GM12878 (cell line): ENCODE measurements around the gene P3H2. TPM values are rescaled to one million over a fixed set of nuclear protein-coding genes. Genes with fewer than 3 reads are reported as not detected.

ENCODE experiments used
- ATAC-seq: fragments of 200-7000 bp; cut with Tn5 transposase; 3 replicates; pipeline ENCODE4 v1.9.1; 2020; ENCODE audit warnings: mild to moderate bottlenecking, moderate library complexity
- BruUV-seq: library from RNA; stranded (reverse); fragments of 400-500 nt; replicated peaks from 2 replicates; lab custom pipeline; 2021; lab: Mats Ljungman, UMichigan
- CTCF ChIA-PET: fragments of 300-600 bp; sonication (Branson Sonifier 250); formaldehyde crosslinking; extraction: SDS; loops from one replicate; lab custom pipeline; 2021; ENCODE audit warnings: inconsistent platforms; lab: Yijun Ruan, JAX
- POLR2A ChIA-PET: fragments of 350-600 bp; formaldehyde crosslinking; extraction: SDS; loops from one replicate; lab custom pipeline; 2021; ENCODE audit warnings: inconsistent platforms; lab: Charles Lee
- RAD21 ChIA-PET: fragments of 300-600 bp; sonication (Branson Sonifier 250); formaldehyde crosslinking; loops from one replicate; lab custom pipeline; 2023; ENCODE audit warnings: antibody characterized with exemption; ENCODE audit not compliant: unreplicated experiment; lab: Charles Lee
- SMC1A ChIA-PET: fragments of 300-600 bp; sonication (Branson Sonifier 250); formaldehyde crosslinking; loops from one replicate; lab custom pipeline; 2023; ENCODE audit not compliant: unreplicated experiment, uncharacterized antibody; lab: Charles Lee
- DNase-seq: peaks from one replicate; pipeline ENCODE4 v3.0.0-alpha.2; 2011; ENCODE audit warnings: low read depth, low spot score
- FAIRE-seq: peaks from 3 replicates; lab custom pipeline; 2011; peaks lifted over from hg19 to GRCh38; lab: Jason Lieb, UNC
- H2AFZ ChIP-seq: 2 replicates; pipeline ENCODE4 v1.6.0; 2011; ENCODE audit warnings: low read depth, low read length, control low read depth; ENCODE audit not compliant: control insufficient read depth
- H3K27ac ChIP-seq: 2 replicates; pipeline ENCODE4 v1.5.1; 2011; ENCODE audit warnings: control low read depth; ENCODE audit not compliant: control insufficient read depth, insufficient read depth
- H3K27me3 ChIP-seq, 2 experiments: replicated peaks in 1 of 2; 2 replicates each; pipeline versions ENCODE4 v1.6.0 to v1.6.1; 2011; ENCODE audit warnings: low read length in 1 of 2; ENCODE audit not compliant: control insufficient read depth in 2 of 2, insufficient read depth in 2 of 2
- H3K36me3 ChIP-seq, 2 experiments: 2 replicates each; pipeline ENCODE4 v1.5.1; 2011; ENCODE audit warnings: low read length in 1 of 2; ENCODE audit not compliant: control insufficient read depth in 2 of 2, insufficient read depth in 2 of 2
- H3K4me1 ChIP-seq: 2 replicates; pipeline ENCODE4 v1.6.1; 2011; ENCODE audit warnings: mild to moderate bottlenecking, low read length, moderate library complexity, mixed read lengths; ENCODE audit not compliant: control insufficient read depth, insufficient read depth
- H3K4me2 ChIP-seq: 2 replicates; pipeline ENCODE4 v1.6.0; 2011; ENCODE audit warnings: control low read depth; ENCODE audit not compliant: control insufficient read depth, insufficient read depth
- H3K4me3 ChIP-seq: fragments of 200-600 bp; sonication (generic); 2 replicates; pipeline ENCODE4 v1.5.1; 2016
- H3K79me2 ChIP-seq: 2 replicates; pipeline ENCODE4 v1.6.0; 2011; ENCODE audit warnings: low read length; ENCODE audit not compliant: control insufficient read depth, insufficient read depth
- H3K9ac ChIP-seq: 2 replicates; pipeline ENCODE4 v1.8.0; 2011; ENCODE audit warnings: low read length, control low read depth, mixed read lengths; ENCODE audit not compliant: control insufficient read depth, insufficient read depth
- H3K9me3 ChIP-seq: replicated peaks from 3 replicates; pipeline ENCODE4 v1.5.1; 2011; ENCODE audit warnings: mild to moderate bottlenecking, low read length; ENCODE audit not compliant: control insufficient read depth, insufficient read depth
- H4K20me1 ChIP-seq: 2 replicates; pipeline ENCODE4 v1.6.0; 2011; ENCODE audit not compliant: control insufficient read depth, insufficient read depth
- BCLAF1 ChIP-seq: fragments of 450-650 bp; IDR thresholded peaks from 2 replicates; pipeline ENCODE4 v1.6.1; 2017; ENCODE audit warnings: antibody characterized with exemption, mild to moderate bottlenecking, moderate library complexity
- E4F1 ChIP-seq: fragments of 450-650 bp; IDR thresholded peaks from 2 replicates; pipeline ENCODE4 v1.6.1; 2018; ENCODE audit warnings: borderline replicate concordance, mild to moderate bottlenecking; ENCODE audit not compliant: partially characterized antibody
- EED ChIP-seq: sonication (generic); IDR thresholded peaks from 2 replicates; pipeline ENCODE4 v1.6.1; 2016; ENCODE audit warnings: antibody characterized with exemption, low read depth
- HCFC1 ChIP-seq: fragments of 150-350 bp; IDR thresholded peaks from 2 replicates; pipeline ENCODE4 v1.6.1; 2014; ENCODE audit warnings: low read length
- IKZF1 ChIP-seq: fragments of 450-650 bp; conservative IDR thresholded peaks from 2 replicates; pipeline ENCODE4 v1.6.1; 2017; ENCODE audit warnings: antibody characterized with exemption, mild to moderate bottlenecking
- IKZF2 ChIP-seq, 2 experiments: fragments of 450-650 bp; IDR thresholded peaks; 2 replicates each; pipeline ENCODE4 v1.6.1; 2017; ENCODE audit warnings: mild to moderate bottlenecking in 2 of 2, moderate library complexity in 2 of 2
- JUND ChIP-seq: IDR thresholded peaks from 2 replicates; pipeline ENCODE4 v1.6.1; 2012; ENCODE audit warnings: low read depth, mild to moderate bottlenecking, low read length, improper control_type of control experiment, moderate library complexity
- MXI1 ChIP-seq: fragments of 150-350 bp; IDR thresholded peaks from 2 replicates; pipeline ENCODE4 v1.6.1; 2011; ENCODE audit warnings: low read depth, mild to moderate bottlenecking, inconsistent platforms, low read length, improper control_type of control experiment
- NR2C2 ChIP-seq: IDR thresholded peaks from 2 replicates; pipeline ENCODE4 v1.6.1; 2011; ENCODE audit warnings: borderline replicate concordance, low read depth; ENCODE audit not compliant: control insufficient read depth, insufficient read length
- PBX3 ChIP-seq: IDR thresholded peaks from 2 replicates; pipeline ENCODE4 v1.6.1; 2011; ENCODE audit warnings: mild to moderate bottlenecking, low read depth, low read length, moderate library complexity; ENCODE audit not compliant: insufficient replicate concordance
- RAD51 ChIP-seq: fragments of 450-650 bp; IDR thresholded peaks from 2 replicates; pipeline ENCODE4 v1.6.1; 2016; ENCODE audit warnings: moderate library complexity, mild to moderate bottlenecking, inconsistent platforms
- RUNX3 ChIP-seq: IDR thresholded peaks from 2 replicates; pipeline ENCODE4 v1.6.1; 2012; ENCODE audit warnings: low read length, inconsistent platforms
- SP1 ChIP-seq: IDR thresholded peaks from one replicate; pipeline ENCODE4 v1.6.1; 2011; ENCODE audit warnings: low read depth, low read length
- SREBF1 ChIP-seq: IDR thresholded peaks from 2 replicates; pipeline ENCODE4 v1.6.1; 2012; ENCODE audit warnings: mild to moderate bottlenecking, low read length
- SRF ChIP-seq, 2 experiments: IDR thresholded peaks; 2 replicates each; pipeline ENCODE4 v1.6.1; 2011; ENCODE audit warnings: low read depth in 2 of 2, low read length in 2 of 2, mild to moderate bottlenecking in 1 of 2, moderate library complexity in 1 of 2
- SUZ12 ChIP-seq: fragments of 200-600 bp; sonication (generic); IDR thresholded peaks from one replicate; pipeline ENCODE4 v1.6.1; 2018; ENCODE audit warnings: antibody characterized with exemption, mild to moderate bottlenecking; ENCODE audit not compliant: unreplicated experiment
- TAF1 ChIP-seq: IDR thresholded peaks from 2 replicates; pipeline ENCODE4 v1.6.1; 2011; ENCODE audit warnings: mild to moderate bottlenecking, low read depth, low read length, borderline replicate concordance
- ZSCAN29 ChIP-seq: fragments of 450-650 bp; IDR thresholded peaks from 2 replicates; pipeline ENCODE4 v1.6.1; 2017; ENCODE audit warnings: mild to moderate bottlenecking, moderate library complexity
- ZZZ3 ChIP-seq: IDR thresholded peaks from 2 replicates; pipeline ENCODE4 v1.6.1; 2011; ENCODE audit warnings: low read depth; ENCODE audit not compliant: control insufficient read depth, insufficient read length
- WGBS: methylation state at CpG from one replicate; pipeline ENCODE4 v1.1.6; 2016; ENCODE audit warnings: low lambda C conversion rate; ENCODE audit not compliant: insufficient replicate concordance, insufficient coverage; ENCODE audit errors: missing lambda C conversion rate; 5-methylcytosine and 5-hydroxymethylcytosine counted together
- in situ Hi-C: fragments of 300-500 bp; cut with MboI; formaldehyde crosslinking; loops from 9 replicates; pipeline ENCODE4 v1.14.3; 2018; ENCODE audit warnings: mixed read lengths
- intact Hi-C: fragments of 100-400 bp; cut with micrococcal nuclease; formaldehyde crosslinking; loops from one replicate; pipeline ENCODE4 v1.14.2; 2022; ENCODE audit not compliant: unreplicated experiment
- polyA plus RNA-seq, 11 experiments: library from polyadenylated mRNA; depleted of rRNA in 4 of 11; unstranded in 6 of 11; stranded (reverse) in 5 of 11; fragments of >200 nt; fragmentation: Nextera tagmentation in 4 of 11; fragmentation: Illumina TruSeq in 1 of 11; extraction: Ambion mirVana in 4 of 11; extraction: Trizol in 1 of 11; gene quantifications; 1 replicate in 1 of 11; 2 replicates in 10 of 11; pipeline versions ENCODE4 v1.2.1 to v1.2.3, GENCODE V29; 2011 to 2016; ENCODE audit warnings: inconsistent platforms in 2 of 11, missing spikeins in 2 of 11, low read depth in 1 of 11
- total RNA-seq, 4 experiments: library from RNA; depleted of rRNA in 3 of 4; stranded (reverse); fragments of >200 nt in 3 of 4; fragmentation: Illumina TruSeq in 1 of 4; extraction: Trizol in 1 of 4; gene quantifications; 2 replicates each; pipeline versions ENCODE4 v1.2.1 to v1.2.3, GENCODE V29; 2013 to 2021

P3H2 gene
- total and polyA plus RNA-seq, 10 of the 15 experiments (the other 5 are each of a cell fraction or from before 2014, with no cell fraction given): 27.0 to 97.6 (median 83.2) TPM

GRCh38 chr3:190036631-190037030 lies 84.1 kb downstream of the P3H2 start (continued):
- TF ChIP-seq MXI1 (no peak), SRF (IDR thresholded peaks at IDR 0.05; ENCODE audit: low read depth in 2 of 2, low read length in 2 of 2) (no peak), E4F1 (no peak), BCLAF1 (no peak), IKZF1 (no peak)

- H3K9ac ChIP-seq: no peak overlapping the region
- no peaks in the 10 kb centered on the region for H3K9me3 ChIP-seq
- no peak overlapping the region for H3K4me3 ChIP-seq
- intact Hi-C loops (no loop called here), in situ Hi-C loops (no loop called here)
- no TSS peak for BruUV-seq
- H3K4me1 ChIP-seq: no peaks in the 10 kb centered on the region
- ChIA-PET SMC1A (interaction anchor here (0.9 to 1.2 kb wide), 3 partner anchors 28 to 48 kb away, joined by 3 read pairs; no protein-coding TSS in a partner anchor), CTCF (no interaction called here), RAD21 (no interaction called here), POLR2A (interaction anchor here (0.5 to 1.2 kb wide), 2 partner anchors 14 to 301 kb away, joined by 3 to 4 read pairs; no protein-coding TSS in a partner anchor)
- H3K79me2 ChIP-seq: no peaks in the 10 kb centered on the region
- WGBS: 55% methylated on average over 3 of the region's 3 CpGs
- no peak overlapping the region for H2AFZ ChIP-seq
- no peak overlapping the region for H3K27ac ChIP-seq
- no peak for DNase-seq
- ATAC-seq: no peak
- H3K36me3 ChIP-seq: no peaks in the 10 kb centered on the region
- H3K27me3 ChIP-seq: no peaks in the 10 kb centered on the region
- no peaks in the 10 kb centered on the region for H4K20me1 ChIP-seq
- FAIRE-seq: no peak
- H3K4me2 ChIP-seq: no peak overlapping the region
- TF ChIP-seq SREBF1: no peak
- TF ChIP-seq SP1: no peak
- TF ChIP-seq HCFC1: no peak
- no peak for TF ChIP-seq MXI1
- no peak for TF ChIP-seq RUNX3
- no peak for TF ChIP-seq NR2C2
- TF ChIP-seq JUND: no peak
- TF ChIP-seq EED: no peak
- no peak for TF ChIP-seq SUZ12
- no peak for TF ChIP-seq ZZZ3
- no peak for TF ChIP-seq ZSCAN29
- no peak for TF ChIP-seq PBX3
- no peak for TF ChIP-seq IKZF2 (IDR thresholded peaks at IDR 0.05)
- no peak for TF ChIP-seq RAD51
- TF ChIP-seq TAF1: no peak
Observed at GRCh38 chr3:190034446-190034845, 86.3 kb downstream of the P3H2 start.
